Stimulated activated naive B cell treated with anti-CD40 and anti-IgM and Interleukin-4, amounts not matched to agents 10 μg/mL and 1 μg/mL and 100 μg/mL, for 72 hours (primary cell): ENCODE data around the gene LDLRAD4.
A peak's percentile ranks its signal among the peaks of the same experiment; 100 is the strongest.

Experiments used
- ATAC-seq, 2 donors: fragments of 150-1000 bp; cut with Tn5 transposase; replicated peaks; 2 replicates each; pipeline ENCODE4 v1.10.0; 2021; ENCODE audit warnings: moderate library complexity in 1 of 2
- DNase-seq: peaks from one replicate; pipeline ENCODE4 v3.0.0; 2021
- H3K27ac Mint-ChIP-seq: one replicate; pipeline ENCODE4 v1.8.0; 2022; ENCODE audit warnings: mild to moderate bottlenecking, mixed read lengths
- H3K27me3 Mint-ChIP-seq, 2 donors: one replicate each; pipeline ENCODE4 v1.8.0; 2022; ENCODE audit warnings: mixed read lengths in 2 of 2
- H3K36me3 Mint-ChIP-seq, 2 donors: one replicate each; pipeline ENCODE4 v1.8.0; 2022; ENCODE audit warnings: mixed read lengths in 2 of 2, mild to moderate bottlenecking in 1 of 2
- H3K4me1 Mint-ChIP-seq, 2 donors: one replicate each; pipeline ENCODE4 v1.8.0; 2022; ENCODE audit warnings: mixed read lengths in 2 of 2, mild to moderate bottlenecking in 1 of 2
- H3K4me3 Mint-ChIP-seq, 2 donors: one replicate each; pipeline ENCODE4 v1.8.0; 2022; ENCODE audit warnings: mild to moderate bottlenecking in 2 of 2, mixed read lengths in 2 of 2, moderate library complexity in 1 of 2
- H3K9me3 Mint-ChIP-seq, 2 donors: one replicate each; pipeline ENCODE4 v1.8.0; 2022; ENCODE audit warnings: mixed read lengths in 2 of 2, mild to moderate bottlenecking in 1 of 2

The LDLRAD4 gene

GRCh38 chr18:13460946-13461345 lies 242.4 kb downstream of the LDLRAD4 start:
- H3K36me3 Mint-ChIP-seq = peaks cover 0 to 2% of the 10 kb centered on the region in 2 donors
- H3K4me1 Mint-ChIP-seq = peaks cover 39 to 51% of the 10 kb centered on the region in 2 donors
- H3K27ac Mint-ChIP-seq = peak overlapping the region; percentile 43
- no peaks in the 10 kb centered on the region for H3K9me3 Mint-ChIP-seq
- DNase-seq = no peak
- no peak for ATAC-seq
- peaks cover 17 to 19% of the 10 kb centered on the region in 2 donors for H3K27me3 Mint-ChIP-seq
- H3K4me3 Mint-ChIP-seq = no peak overlapping the region

- H3K4me3 Mint-ChIP-seq = no peak overlapping the region
- ATAC-seq = no peak
- H3K9me3 Mint-ChIP-seq = no peaks in the 10 kb centered on the region
- DNase-seq = no peak
- H3K27ac Mint-ChIP-seq = no peak overlapping the region
- peaks cover 13 to 19% of the 10 kb centered on the region in 2 donors for H3K27me3 Mint-ChIP-seq
- peaks cover 35 to 51% of the 10 kb centered on the region in 2 donors for H3K4me1 Mint-ChIP-seq
- peaks cover 2 to 4% of the 10 kb centered on the region in 2 donors for H3K36me3 Mint-ChIP-seq
Observed at GRCh38 chr18:13461469-13461868, 242.9 kb downstream of the LDLRAD4 start.

GRCh38 chr18:13461936-13462335 lies 243.4 kb downstream of the LDLRAD4 start:
- no peak overlapping the region for H3K27ac Mint-ChIP-seq
- peaks cover 32 to 51% of the 10 kb centered on the region in 2 donors for H3K4me1 Mint-ChIP-seq
- H3K36me3 Mint-ChIP-seq = peaks cover 6 to 8% of the 10 kb centered on the region in 2 donors
- DNase-seq (no peak), ATAC-seq (no peak)
- peaks cover under 1 to 2% of the 10 kb centered on the region in 2 donors for H3K9me3 Mint-ChIP-seq
- H3K27me3 Mint-ChIP-seq = peaks cover 9 to 17% of the 10 kb centered on the region in 2 donors
- H3K4me3 Mint-ChIP-seq = no peak overlapping the region

- Mint-ChIP-seq H3K27ac (no peak overlapping the region), H3K27me3 (peaks cover 4 to 9% of the 10 kb centered on the region in 2 donors), H3K4me3 (no peak overlapping the region), H3K36me3 (peaks cover 13% of the 10 kb centered on the region in 2 donors), H3K4me1 (peaks cover 28 to 45% of the 10 kb centered on the region in 2 donors), H3K9me3 (peaks cover 3 to 6% of the 10 kb centered on the region in 2 donors)
- ATAC-seq = no peak
- no peak for DNase-seq
Observed at GRCh38 chr18:13462686-13463085, 244.1 kb downstream of the LDLRAD4 start.

GRCh38 chr18:13463526-13464210 lies 245.1 kb downstream of the LDLRAD4 start:
- DNase-seq (no peak), ATAC-seq (no peak)
- peaks cover 16 to 17% of the 10 kb centered on the region in 2 donors for H3K36me3 Mint-ChIP-seq
- H3K4me3 Mint-ChIP-seq = no peak overlapping the region
- no peaks in the 10 kb centered on the region for H3K27me3 Mint-ChIP-seq
- H3K9me3 Mint-ChIP-seq = peaks cover 5 to 8% of the 10 kb centered on the region in 2 donors
- peaks cover 25 to 42% of the 10 kb centered on the region in 2 donors for H3K4me1 Mint-ChIP-seq
- no peak overlapping the region for H3K27ac Mint-ChIP-seq

GRCh38 chr18:13464432-13465123 lies 246.0 kb downstream of the LDLRAD4 start:
- Mint-ChIP-seq H3K4me3 (peak overlapping the region; percentile 93 to 98), H3K4me1 (peaks cover 26 to 42% of the 10 kb centered on the region in 2 donors)
- ATAC-seq = peak; percentile 98

GRCh38 chr18:13465124-13465446 lies 246.5 kb downstream of the LDLRAD4 start:
- Mint-ChIP-seq H3K36me3 (peaks cover 24 to 27% of the 10 kb centered on the region in 2 donors), H3K27me3 (no peaks in the 10 kb centered on the region), H3K4me3 (peak overlapping the region; percentile 93 to 98), H3K9me3 (peaks cover 5 to 8% of the 10 kb centered on the region in 2 donors), H3K4me1 (peaks cover 27 to 42% of the 10 kb centered on the region in 2 donors), H3K27ac (peak overlapping the region; percentile 94)
- DNase-seq (no peak), ATAC-seq (peak; percentile 41 to 50)

More at GRCh38 chr18:13464432-13465123, 246.0 kb downstream of the LDLRAD4 start:
- peaks cover 23 to 25% of the 10 kb centered on the region in 2 donors for H3K36me3 Mint-ChIP-seq
- H3K27ac Mint-ChIP-seq = peak overlapping the region; percentile 94
- H3K9me3 Mint-ChIP-seq = peaks cover 5 to 8% of the 10 kb centered on the region in 2 donors
- H3K27me3 Mint-ChIP-seq = no peaks in the 10 kb centered on the region
- peak; percentile 67 for DNase-seq

GRCh38 chr18:13465476-13465875 lies 246.9 kb downstream of the LDLRAD4 start:
- Mint-ChIP-seq H3K4me1 (peaks cover 27 to 44% of the 10 kb centered on the region in 2 donors), H3K27me3 (no peaks in the 10 kb centered on the region), H3K4me3 (peak overlapping the region; percentile 93 to 98), H3K36me3 (peaks cover 24 to 27% of the 10 kb centered on the region in 2 donors), H3K27ac (peak overlapping the region; percentile 94), H3K9me3 (peaks cover 5 to 8% of the 10 kb centered on the region in 2 donors)
- ATAC-seq = peak; percentile 17 to 20
- DNase-seq = no peak

- peaks cover 35 to 53% of the 10 kb centered on the region in 2 donors for H3K36me3 Mint-ChIP-seq
- H3K27ac Mint-ChIP-seq = no peak overlapping the region
- H3K4me3 Mint-ChIP-seq = no peak overlapping the region
Observed at GRCh38 chr18:13470516-13471197, 252.1 kb downstream of the LDLRAD4 start.

GRCh38 chr18:13471198-13471845 lies 252.8 kb downstream of the LDLRAD4 start:
- H3K36me3 Mint-ChIP-seq = peaks cover 39 to 57% of the 10 kb centered on the region in 2 donors
- H3K27ac Mint-ChIP-seq = no peak overlapping the region
- H3K27me3 Mint-ChIP-seq = no peaks in the 10 kb centered on the region
- peaks cover 7 to 39% of the 10 kb centered on the region in 2 donors for H3K4me1 Mint-ChIP-seq
- DNase-seq = no peak
- H3K9me3 Mint-ChIP-seq = peaks cover 5 to 8% of the 10 kb centered on the region in 2 donors
- no peak overlapping the region for H3K4me3 Mint-ChIP-seq
- no peak for ATAC-seq

More at GRCh38 chr18:13470516-13471197, 252.1 kb downstream of the LDLRAD4 start:
- peaks cover 10 to 42% of the 10 kb centered on the region in 2 donors for H3K4me1 Mint-ChIP-seq
- ATAC-seq (no peak), DNase-seq (no peak)
- H3K9me3 Mint-ChIP-seq = peaks cover 5 to 8% of the 10 kb centered on the region in 2 donors
- no peaks in the 10 kb centered on the region for H3K27me3 Mint-ChIP-seq

- Mint-ChIP-seq H3K4me1 (peaks cover 7 to 32% of the 10 kb centered on the region in 2 donors), H3K9me3 (peaks cover 3 to 5% of the 10 kb centered on the region in 2 donors), H3K27me3 (no peaks in the 10 kb centered on the region), H3K36me3 (peaks cover 32 to 53% of the 10 kb centered on the region in 2 donors), H3K4me3 (no peak overlapping the region), H3K27ac (no peak overlapping the region)
- DNase-seq (no peak), ATAC-seq (no peak)
Observed at GRCh38 chr18:13471971-13472628, 253.5 kb downstream of the LDLRAD4 start.

GRCh38 chr18:13473751-13474150 lies 255.2 kb downstream of the LDLRAD4 start:
- H3K4me3 Mint-ChIP-seq = no peak overlapping the region
- DNase-seq = no peak
- peaks cover 26 to 58% of the 10 kb centered on the region in 2 donors for H3K36me3 Mint-ChIP-seq
- ATAC-seq = no peak
- H3K9me3 Mint-ChIP-seq = no peaks in the 10 kb centered on the region
- peak overlapping the region; percentile 42 for H3K27ac Mint-ChIP-seq
- H3K27me3 Mint-ChIP-seq = no peaks in the 10 kb centered on the region
- peaks cover 7 to 32% of the 10 kb centered on the region in 2 donors for H3K4me1 Mint-ChIP-seq

- Mint-ChIP-seq H3K27me3 (no peaks in the 10 kb centered on the region), H3K4me3 (no peak overlapping the region), H3K4me1 (peaks cover 7 to 32% of the 10 kb centered on the region in 2 donors), H3K27ac (no peak overlapping the region), H3K9me3 (no peaks in the 10 kb centered on the region), H3K36me3 (peaks cover 21 to 54% of the 10 kb centered on the region in 2 donors)
- ATAC-seq (no peak), DNase-seq (no peak)
Observed at GRCh38 chr18:13474336-13474735, 255.8 kb downstream of the LDLRAD4 start.
